Measurements from ENCODE around the gene AP5B1.
"Not testable (repeated sequence)": the region's sequence is repeated elsewhere in the genome, so short reads cannot be mapped to it uniquely, and the experiment has no call there.

- not testable (repeated sequence) for TF ChIP-seq CTCF (IDR thresholded peaks at IDR 0.05 in 2 of 3, conservative IDR thresholded peaks at IDR 0.05 in 1 of 3; ENCODE audit: borderline replicate concordance in 1 of 3, insufficient read depth in 1 of 3, low read depth in 2 of 3, low read length in 2 of 3); JUND (IDR thresholded peaks at IDR 0.05); POLR2AphosphoS5 (IDR thresholded peaks at IDR 0.05; ENCODE audit: low read depth, low read length); EZH2phosphoT487 (IDR thresholded peaks at IDR 0.05; ENCODE audit: borderline replicate concordance); SIN3A (IDR thresholded peaks at IDR 0.05; ENCODE audit: low read depth); ATF3 (IDR thresholded peaks at IDR 0.05); MAX (IDR thresholded peaks at IDR 0.05); EZH2 (IDR thresholded peaks at IDR 0.05); RAD21 (IDR thresholded peaks at IDR 0.05; ENCODE audit: low read depth); SRF (IDR thresholded peaks at IDR 0.05; ENCODE audit: low read depth); POLR2A (IDR thresholded peaks at IDR 0.05; ENCODE audit: borderline replicate concordance, extremely low read depth, insufficient read depth, insufficient read length)
- TF ChIP-seq, protein P1, sequence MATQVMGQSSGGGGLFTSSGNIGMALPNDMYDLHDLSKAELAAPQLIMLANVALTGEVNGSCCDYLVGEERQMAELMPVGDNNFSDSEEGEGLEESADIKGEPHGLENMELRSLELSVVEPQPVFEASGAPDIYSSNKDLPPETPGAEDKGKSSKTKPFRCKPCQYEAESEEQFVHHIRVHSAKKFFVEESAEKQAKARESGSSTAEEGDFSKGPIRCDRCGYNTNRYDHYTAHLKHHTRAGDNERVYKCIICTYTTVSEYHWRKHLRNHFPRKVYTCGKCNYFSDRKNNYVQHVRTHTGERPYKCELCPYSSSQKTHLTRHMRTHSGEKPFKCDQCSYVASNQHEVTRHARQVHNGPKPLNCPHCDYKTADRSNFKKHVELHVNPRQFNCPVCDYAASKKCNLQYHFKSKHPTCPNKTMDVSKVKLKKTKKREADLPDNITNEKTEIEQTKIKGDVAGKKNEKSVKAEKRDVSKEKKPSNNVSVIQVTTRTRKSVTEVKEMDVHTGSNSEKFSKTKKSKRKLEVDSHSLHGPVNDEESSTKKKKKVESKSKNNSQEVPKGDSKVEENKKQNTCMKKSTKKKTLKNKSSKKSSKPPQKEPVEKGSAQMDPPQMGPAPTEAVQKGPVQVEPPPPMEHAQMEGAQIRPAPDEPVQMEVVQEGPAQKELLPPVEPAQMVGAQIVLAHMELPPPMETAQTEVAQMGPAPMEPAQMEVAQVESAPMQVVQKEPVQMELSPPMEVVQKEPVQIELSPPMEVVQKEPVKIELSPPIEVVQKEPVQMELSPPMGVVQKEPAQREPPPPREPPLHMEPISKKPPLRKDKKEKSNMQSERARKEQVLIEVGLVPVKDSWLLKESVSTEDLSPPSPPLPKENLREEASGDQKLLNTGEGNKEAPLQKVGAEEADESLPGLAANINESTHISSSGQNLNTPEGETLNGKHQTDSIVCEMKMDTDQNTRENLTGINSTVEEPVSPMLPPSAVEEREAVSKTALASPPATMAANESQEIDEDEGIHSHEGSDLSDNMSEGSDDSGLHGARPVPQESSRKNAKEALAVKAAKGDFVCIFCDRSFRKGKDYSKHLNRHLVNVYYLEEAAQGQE (IDR thresholded peaks at IDR 0.05; ENCODE audit: low read depth), result not testable (repeated sequence)
- TF ChIP-seq, protein P2, sequence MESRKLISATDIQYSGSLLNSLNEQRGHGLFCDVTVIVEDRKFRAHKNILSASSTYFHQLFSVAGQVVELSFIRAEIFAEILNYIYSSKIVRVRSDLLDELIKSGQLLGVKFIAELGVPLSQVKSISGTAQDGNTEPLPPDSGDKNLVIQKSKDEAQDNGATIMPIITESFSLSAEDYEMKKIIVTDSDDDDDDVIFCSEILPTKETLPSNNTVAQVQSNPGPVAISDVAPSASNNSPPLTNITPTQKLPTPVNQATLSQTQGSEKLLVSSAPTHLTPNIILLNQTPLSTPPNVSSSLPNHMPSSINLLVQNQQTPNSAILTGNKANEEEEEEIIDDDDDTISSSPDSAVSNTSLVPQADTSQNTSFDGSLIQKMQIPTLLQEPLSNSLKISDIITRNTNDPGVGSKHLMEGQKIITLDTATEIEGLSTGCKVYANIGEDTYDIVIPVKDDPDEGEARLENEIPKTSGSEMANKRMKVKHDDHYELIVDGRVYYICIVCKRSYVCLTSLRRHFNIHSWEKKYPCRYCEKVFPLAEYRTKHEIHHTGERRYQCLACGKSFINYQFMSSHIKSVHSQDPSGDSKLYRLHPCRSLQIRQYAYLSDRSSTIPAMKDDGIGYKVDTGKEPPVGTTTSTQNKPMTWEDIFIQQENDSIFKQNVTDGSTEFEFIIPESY (IDR thresholded peaks at IDR 0.05; ENCODE audit: extremely low read depth, insufficient replicate concordance, low read length), result not testable (repeated sequence)
These were observed 18.6 kb downstream of the AP5B1 start for GRCh38 chr11:65762169-65762568.

Measured in HCT116 (cell line).